NCI-H2081 treated with DMSO at 0.1 percent for 48 hours (cell line): ENCODE measurements around the gene CD72.

Source experiments
- DNase-seq: peaks from one replicate; lab custom pipeline; 2025; lab: John Stamatoyannopoulos, UW

CD72 gene, protein sequence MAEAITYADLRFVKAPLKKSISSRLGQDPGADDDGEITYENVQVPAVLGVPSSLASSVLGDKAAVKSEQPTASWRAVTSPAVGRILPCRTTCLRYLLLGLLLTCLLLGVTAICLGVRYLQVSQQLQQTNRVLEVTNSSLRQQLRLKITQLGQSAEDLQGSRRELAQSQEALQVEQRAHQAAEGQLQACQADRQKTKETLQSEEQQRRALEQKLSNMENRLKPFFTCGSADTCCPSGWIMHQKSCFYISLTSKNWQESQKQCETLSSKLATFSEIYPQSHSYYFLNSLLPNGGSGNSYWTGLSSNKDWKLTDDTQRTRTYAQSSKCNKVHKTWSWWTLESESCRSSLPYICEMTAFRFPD

GRCh38 chr9:35618325-35618727, at the start of gene CD72:
Gene CD72, minus strand, starts transcription at chr9:35618413. Its CDS starts 110 bp downstream, at chr9:35618303.
- no peak for DNase-seq

GRCh38 chr9:35667939-35668338, 49.7 kb upstream of the CD72 start:
- DNase-seq: no peak

DNA sequence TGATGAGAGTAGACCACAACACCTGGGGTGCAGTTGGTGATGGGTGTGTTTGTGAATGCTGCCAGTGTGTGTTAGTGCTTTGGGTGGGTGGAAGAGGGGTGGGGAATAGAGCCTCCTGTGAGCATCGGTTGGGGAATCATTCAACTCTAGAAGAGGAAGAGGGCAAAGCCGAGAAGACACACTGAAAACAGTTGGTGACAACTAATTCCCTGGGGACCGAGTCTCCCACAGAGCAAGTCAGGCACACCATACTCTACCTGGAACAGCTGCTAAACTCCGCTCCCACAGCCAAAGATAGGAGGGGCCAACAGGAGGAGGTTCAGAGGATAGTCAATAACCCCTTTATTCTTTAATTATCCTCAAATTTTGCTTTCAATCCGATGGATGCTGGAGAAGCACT, 48.3 kb upstream of the CD72 start:
- DNase-seq: no peak

DNA sequence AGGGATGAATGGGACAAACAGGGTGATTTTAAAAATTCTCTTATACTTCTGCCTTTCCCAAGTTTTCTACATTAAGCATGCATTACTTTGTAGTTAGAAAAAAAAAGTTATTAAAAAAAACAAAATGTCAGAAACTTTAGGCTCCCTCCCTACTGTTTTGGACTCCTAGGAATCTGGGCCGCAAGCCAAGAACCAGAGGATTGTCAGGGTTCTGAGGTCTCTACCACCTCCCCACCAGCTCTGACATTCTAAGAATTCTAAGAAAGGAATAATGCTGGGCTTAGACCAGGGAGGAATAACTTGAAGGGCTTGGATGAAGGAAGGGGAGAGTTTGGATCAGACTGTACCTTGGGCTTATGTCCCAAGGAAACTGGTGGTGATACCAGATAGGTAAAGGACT, 47.8 kb upstream of the CD72 start:
- no peak for DNase-seq

GRCh38 chr9:35665471-35665818, 47.2 kb upstream of the CD72 start:
- DNase-seq: no peak

GRCh38 chr9:35664531-35665470, 46.6 kb upstream of the CD72 start, which contains the start of gene ARHGEF39:
Gene ARHGEF39, minus strand, starts transcription at chr9:35665195. Its CDS starts 26 bp downstream, at chr9:35665169.
- peak; percentile 76 for DNase-seq

- no peak for DNase-seq
Measured at GRCh38 chr9:35662437-35662836, 44.2 kb upstream of the CD72 start.

GRCh38 chr9:35661756-35662350, 43.6 kb upstream of the CD72 start:
- DNase-seq: no peak

- DNase-seq: no peak
Measured at GRCh38 chr9:35660966-35661415, 42.8 kb upstream of the CD72 start.

DNA sequence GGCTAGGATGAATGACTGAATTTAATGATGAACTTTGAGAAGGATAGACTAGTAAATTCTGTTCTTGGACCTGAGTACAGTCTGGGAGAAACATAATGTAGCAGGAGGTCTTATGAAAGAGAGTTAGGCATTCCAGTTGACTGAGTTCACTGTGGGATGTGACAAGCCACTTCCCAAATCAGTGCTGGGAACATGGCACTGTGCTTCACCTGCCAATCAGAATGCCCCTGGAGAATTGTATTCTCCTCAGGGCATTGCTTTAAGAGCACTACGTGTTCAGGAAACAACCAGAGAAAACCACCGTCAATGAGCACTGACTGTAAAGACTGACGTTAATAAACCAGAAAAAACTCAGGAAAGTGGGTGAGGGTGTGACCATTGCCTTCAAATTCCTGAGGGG, 41.1 kb upstream of the CD72 start:
- no peak for DNase-seq

DNA sequence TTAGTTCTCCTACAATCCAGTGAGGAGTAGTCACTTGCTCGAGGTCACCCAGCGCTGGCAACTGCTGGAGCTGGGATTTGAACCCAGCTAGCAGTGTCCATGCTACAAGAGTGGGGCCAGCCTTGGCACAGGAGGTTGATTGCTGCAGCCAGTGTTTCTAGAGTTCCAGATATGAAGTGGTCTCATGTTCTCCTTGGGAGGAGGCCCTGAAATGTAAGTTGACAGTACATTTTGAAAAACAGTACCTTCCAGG, 40.7 kb upstream of the CD72 start:
- DNase-seq: no peak

DNA sequence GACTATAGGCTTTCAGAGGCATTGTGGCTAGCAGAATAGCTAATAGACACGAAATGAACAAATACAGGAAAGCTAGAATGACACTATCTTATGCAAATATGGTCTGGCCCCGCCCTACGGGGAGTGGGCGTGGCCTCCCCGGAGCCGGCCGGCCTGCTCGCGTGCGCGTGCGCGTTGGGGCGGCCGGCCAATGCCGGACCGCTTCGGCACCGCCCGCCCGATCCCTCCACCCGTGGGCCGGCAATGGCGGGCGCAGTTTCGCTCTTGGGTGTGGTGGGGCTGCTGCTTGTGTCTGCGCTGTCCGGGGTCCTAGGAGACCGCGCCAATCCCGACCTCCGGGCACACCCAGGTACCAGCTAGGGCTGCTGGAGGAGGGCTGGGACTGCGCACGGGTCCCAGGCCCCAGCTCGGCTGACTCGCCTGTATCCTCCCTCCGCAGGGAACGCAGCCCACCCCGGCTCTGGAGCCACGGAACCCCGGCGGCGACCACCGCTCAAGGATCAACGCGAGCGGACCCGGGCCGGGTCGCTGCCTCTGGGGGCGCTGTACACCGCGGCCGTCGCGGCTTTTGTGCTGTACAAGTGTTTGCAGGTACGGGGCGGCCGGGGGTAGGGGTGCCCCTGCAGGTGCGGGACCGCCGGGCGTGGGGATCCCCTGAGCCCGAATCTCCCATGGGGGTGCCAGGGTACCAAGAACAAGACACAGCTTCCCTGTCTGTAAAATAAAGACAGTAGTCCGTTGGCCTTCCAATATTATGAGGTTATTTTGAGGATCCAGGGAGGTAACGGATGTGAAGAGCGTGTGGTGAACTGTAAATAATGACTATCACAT, 40.1 kb upstream of the CD72 start, which contains the start of gene CCDC107:
Gene CCDC107 (plus strand): TSS at position 156 of the 831 bp plus-strand sequence. CDS start 88 bp downstream, at position 244.
- DNase-seq: peak; percentile 89

DNA sequence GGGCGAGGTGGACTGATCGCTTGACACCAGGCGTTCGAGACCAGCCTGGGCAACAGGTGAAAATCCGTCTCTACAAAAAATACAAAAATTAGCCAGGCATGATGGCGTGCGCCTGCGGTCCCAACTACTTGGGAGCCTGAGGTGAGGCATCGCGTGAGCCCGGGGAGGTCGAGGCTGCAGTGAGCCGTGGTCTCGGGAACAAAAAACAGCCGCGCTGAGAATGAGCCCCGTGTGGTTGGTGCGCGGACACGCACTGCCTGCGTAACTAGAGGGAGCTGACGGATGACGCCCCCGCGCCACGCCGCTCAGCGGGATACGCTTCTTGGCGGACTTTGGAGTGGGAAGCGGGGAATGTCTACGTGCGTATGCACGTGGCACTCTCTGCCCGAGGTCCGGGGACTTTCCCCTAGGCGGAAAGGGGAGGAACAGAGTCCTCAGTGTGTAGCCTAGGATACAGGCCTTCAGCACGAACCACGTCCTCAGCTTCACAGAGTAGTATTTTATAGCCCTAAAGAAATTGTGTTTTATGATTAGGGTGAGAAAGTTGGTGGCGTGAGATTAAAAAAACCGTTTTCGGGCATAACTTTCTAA, 39.4 kb upstream of the CD72 start, which contains the start of gene RMRP:
Gene RMRP (minus strand): TSS at position 474 of the 591 bp plus-strand sequence.
- peak; percentile 98 for DNase-seq

DNA sequence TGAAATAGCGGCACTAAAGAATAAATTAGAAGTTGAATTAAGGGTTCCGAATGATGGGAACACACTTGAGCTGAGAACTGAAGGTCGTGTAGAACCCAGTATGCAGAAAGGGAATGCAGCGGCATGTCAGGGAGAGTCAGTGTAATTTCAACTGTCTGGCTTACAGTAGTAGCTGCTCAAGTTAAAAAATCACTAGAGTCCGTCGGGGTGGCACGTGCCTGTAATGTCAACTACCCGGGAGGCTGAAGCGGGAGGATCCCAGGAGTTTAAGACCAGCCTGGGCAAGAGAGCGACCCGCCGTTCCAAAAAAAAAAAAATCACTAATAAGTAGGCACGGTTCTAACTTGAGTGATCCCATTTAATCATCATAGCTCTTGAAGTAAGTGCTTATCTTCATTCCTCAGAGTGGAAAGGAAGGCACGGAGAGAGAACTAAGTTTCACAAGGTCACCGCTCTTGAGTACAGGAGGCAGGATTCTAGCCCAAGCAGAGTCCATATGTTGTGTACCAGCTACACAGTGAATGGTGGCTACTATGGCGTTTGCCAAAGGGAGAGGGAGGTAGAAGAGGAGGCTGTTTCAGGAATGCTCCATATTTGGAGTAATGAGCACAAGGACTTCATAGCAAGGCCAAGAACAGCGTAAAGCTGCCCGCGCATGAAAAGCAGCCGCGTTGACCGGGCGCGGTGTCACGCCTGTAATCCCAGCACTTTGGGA, 38.8 kb upstream of the CD72 start:
- no peak for DNase-seq

GRCh38 chr9:35656348-35656747, 38.1 kb upstream of the CD72 start:
- DNase-seq: no peak

- DNase-seq: no peak
Measured at GRCh38 chr9:35653611-35654010, 35.4 kb upstream of the CD72 start.

- no peak for DNase-seq
Measured at GRCh38 chr9:35652829-35653209, 34.6 kb upstream of the CD72 start.

DNA sequence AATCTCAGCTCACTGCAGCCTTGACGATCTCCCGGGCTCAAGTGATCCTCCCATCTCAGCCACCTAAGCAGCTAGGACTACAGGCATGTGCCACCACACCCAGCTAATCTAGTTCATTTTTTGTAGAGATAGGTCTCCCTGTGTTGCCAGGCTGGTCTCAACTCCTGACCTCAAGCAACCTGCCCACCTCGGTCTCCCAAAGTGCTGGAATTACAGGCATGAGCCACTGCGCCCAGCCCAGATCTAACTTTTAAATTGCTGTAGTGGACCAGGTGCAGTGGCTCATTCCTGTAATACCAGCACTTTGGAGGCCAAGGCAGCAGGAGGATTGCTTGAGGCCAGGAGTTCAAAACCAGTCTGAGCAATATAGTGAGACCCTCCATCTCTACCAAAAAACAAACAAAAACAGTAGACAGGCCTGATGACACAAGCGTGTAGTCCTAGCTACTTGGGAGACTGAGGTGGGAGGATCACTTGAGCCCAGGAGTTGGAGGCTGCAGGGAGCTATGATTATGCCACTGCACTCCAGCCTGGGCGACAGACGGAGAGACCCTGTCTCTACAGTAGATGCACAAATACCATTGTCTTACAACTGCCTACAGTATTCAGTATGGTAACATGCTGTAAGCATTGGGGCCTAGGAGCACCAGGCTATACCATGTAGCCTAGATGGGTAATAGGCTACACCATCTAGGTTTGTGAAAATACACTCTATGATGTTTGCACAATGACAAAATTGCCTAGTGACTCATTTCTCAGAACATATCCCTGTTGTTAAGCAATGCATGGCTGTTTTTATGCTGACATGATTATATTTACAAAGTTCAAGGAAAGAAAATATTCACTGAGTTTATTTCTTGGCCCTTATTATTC, 34.0 kb upstream of the CD72 start:
- no peak for DNase-seq

- DNase-seq: no peak
Measured at GRCh38 chr9:35650341-35651158, 32.3 kb upstream of the CD72 start, which contains the start of gene SIT1. Gene SIT1, minus strand, starts transcription at chr9:35650931. Its CDS starts 78 bp downstream, at chr9:35650853.
